NOMO-1 (cell line): Measurements from ENCODE around the gene FBXL2.
"Not testable (repeated sequence)": the region's sequence is repeated elsewhere in the genome, so short reads cannot be mapped to it uniquely, and the experiment has no call there.

Source experiments
- DNase-seq, 2 experiments: peaks; one replicate each; lab custom pipeline; 2025; ENCODE audit not compliant: unreplicated experiment in 2 of 2; lab: John Stamatoyannopoulos, UW

Gene FBXL2

GRCh38 chr3:33426630-33427317, 149.5 kb downstream of the FBXL2 start:
- DNase-seq = no peak

- peak in 1 of 2 experiments; percentile 60 for DNase-seq
Observed at GRCh38 chr3:33428734-33429133, 151.5 kb downstream of the FBXL2 start.

GRCh38 chr3:33429306-33429705, 152.1 kb downstream of the FBXL2 start:
- DNase-seq = not testable (repeated sequence)

GRCh38 chr3:33430061-33430460, 152.8 kb downstream of the FBXL2 start:
- DNase-seq = no peak

GRCh38 chr3:33430571-33430970, 153.3 kb downstream of the FBXL2 start:
- no peak for DNase-seq

- DNase-seq = no peak
Observed at GRCh38 chr3:33433843-33434242, 156.6 kb downstream of the FBXL2 start.
